ENCODE results near the gene XPNPEP2. TPM values are rescaled to one million over a fixed set of nuclear protein-coding genes. Genes with fewer than 3 reads are reported as not detected.

The XPNPEP2 gene
- total RNA-seq, 1 donor from 2014 or later, result 0.27 TPM

DNA sequence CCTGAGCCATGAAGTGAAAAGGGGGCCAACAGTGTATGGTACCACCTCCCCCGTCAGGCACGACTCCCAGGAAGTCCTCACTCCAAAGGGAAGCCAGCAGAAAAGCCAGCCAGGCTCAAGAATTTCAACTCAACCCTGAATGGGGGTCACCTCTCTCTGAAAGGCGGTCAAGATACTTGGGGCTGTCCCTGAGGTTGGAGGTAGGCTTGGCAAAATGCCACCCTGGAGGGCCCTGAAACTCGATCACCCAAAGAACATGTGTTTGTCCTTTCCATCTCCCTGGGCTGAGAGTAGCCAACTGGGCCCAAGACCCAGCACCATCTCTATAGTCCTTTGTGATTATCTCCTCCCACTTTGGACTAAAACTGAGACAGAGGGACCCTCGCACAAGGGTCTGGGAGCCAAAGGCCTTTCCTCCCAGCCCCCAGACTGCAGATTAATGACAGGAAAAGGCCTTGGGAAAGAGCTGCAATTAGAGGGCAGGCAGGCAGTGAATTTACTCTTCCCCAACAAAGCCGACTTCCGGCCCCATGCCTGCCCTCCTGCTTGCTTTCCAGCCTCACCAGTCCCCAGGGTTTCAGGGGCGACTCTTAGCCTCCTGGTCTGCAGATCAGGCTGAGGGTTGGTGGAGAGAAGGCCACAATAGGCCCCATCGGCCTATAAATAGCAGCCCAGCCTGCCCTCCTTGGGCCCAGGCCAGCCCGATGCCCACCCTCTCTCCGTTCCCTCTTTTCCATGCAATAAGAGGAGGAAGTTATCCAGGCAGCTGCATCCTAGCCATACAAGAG, 46.6 kb downstream of the XPNPEP2 start:
- TF ChIP-seq CTCF (IDR thresholded peaks at IDR 0.05), result no peak
- H3K4me1 Mint-ChIP-seq (ENCODE audit: unreplicated experiment), result no peaks in the 10 kb centered on the region
- H3K27ac Mint-ChIP-seq (ENCODE audit: unreplicated experiment), result no peak overlapping the region
- H3K27me3 Mint-ChIP-seq (ENCODE audit: unreplicated experiment), result no peaks in the 10 kb centered on the region
- no peak overlapping the region for H3K4me3 Mint-ChIP-seq (ENCODE audit: unreplicated experiment)
- no peak for DNase-seq (ENCODE audit: extremely low spot score, unreplicated experiment)
- no peaks in the 10 kb centered on the region for H3K9me3 Mint-ChIP-seq (ENCODE audit: unreplicated experiment)
- no peaks in the 10 kb centered on the region for H3K36me3 Mint-ChIP-seq (ENCODE audit: unreplicated experiment)

- H3K36me3 Mint-ChIP-seq (ENCODE audit: unreplicated experiment), result no peaks in the 10 kb centered on the region
- H3K27me3 Mint-ChIP-seq (ENCODE audit: unreplicated experiment), result no peaks in the 10 kb centered on the region
- no peak for TF ChIP-seq CTCF (IDR thresholded peaks at IDR 0.05)
- no peaks in the 10 kb centered on the region for H3K4me1 Mint-ChIP-seq (ENCODE audit: unreplicated experiment)
- DNase-seq (ENCODE audit: extremely low spot score, unreplicated experiment), result no peak
- H3K9me3 Mint-ChIP-seq (ENCODE audit: unreplicated experiment), result no peaks in the 10 kb centered on the region
- no peak overlapping the region for H3K4me3 Mint-ChIP-seq (ENCODE audit: unreplicated experiment)
- H3K27ac Mint-ChIP-seq (ENCODE audit: unreplicated experiment), result no peak overlapping the region
These were observed 47.5 kb downstream of the XPNPEP2 start for GRCh38 chrX:129786210-129786651.

DNA sequence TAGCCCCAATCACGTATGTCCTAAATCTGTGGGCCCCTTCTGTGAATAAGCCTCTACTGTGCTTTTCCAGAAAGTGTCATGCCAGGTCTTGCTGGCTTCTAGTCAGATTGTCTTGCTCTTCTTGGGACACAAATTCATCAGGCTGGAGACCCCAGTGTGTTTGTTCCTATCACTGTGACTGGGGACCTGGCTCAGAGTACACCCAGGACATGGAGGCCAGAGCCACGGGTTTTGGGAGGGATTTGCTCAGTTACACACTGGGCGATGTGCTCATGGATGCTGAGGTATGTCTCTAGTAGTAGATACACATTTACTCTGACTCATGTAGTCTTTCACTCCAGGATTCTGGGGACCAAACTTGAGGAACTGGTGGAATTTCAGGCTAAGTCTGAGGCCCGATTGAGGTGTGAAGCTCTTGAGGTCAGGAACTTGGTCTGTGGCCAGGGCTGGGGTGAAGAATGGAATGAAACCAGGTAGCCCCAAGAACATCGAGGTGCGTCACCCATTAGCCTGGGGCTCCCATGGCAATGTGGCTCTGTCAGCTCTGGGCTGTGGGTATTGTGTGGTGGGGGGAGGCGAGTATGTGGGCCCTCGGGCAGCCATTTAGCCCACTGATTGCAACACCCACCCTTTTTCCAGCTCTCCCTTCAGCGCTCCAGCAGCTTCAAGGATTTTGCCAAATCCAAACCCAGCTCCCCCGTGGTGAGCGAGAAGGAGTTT, 48.7 kb downstream of the XPNPEP2 start:
- H3K9me3 Mint-ChIP-seq (ENCODE audit: unreplicated experiment), result no peaks in the 10 kb centered on the region
- no peaks in the 10 kb centered on the region for H3K4me1 Mint-ChIP-seq (ENCODE audit: unreplicated experiment)
- no peak for TF ChIP-seq CTCF (IDR thresholded peaks at IDR 0.05)
- H3K4me3 Mint-ChIP-seq (ENCODE audit: unreplicated experiment), result no peak overlapping the region
- H3K36me3 Mint-ChIP-seq (ENCODE audit: unreplicated experiment), result no peaks in the 10 kb centered on the region
- DNase-seq (ENCODE audit: extremely low spot score, unreplicated experiment), result no peak
- H3K27ac Mint-ChIP-seq (ENCODE audit: unreplicated experiment), result no peak overlapping the region
- H3K27me3 Mint-ChIP-seq (ENCODE audit: unreplicated experiment), result no peaks in the 10 kb centered on the region

DNA sequence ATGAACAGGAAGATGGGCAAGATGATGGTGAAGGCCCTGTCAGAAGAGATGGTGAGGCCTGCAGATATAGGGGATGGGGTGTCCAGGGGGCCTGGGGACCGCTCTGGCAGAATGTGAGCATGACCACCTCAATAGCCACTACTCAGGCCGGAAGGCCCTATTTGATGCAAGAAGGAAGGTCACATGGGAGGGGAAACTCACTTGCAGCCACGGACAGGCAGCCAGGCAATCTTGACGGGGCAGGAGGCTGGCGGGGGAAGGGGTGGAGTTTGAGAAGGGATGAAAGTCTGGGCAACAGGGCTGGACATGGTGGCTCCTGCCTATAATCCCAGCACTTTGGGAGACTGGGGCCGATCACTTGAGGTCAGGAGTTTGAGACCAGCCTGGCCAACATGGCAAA, 49.7 kb downstream of the XPNPEP2 start:
- no peak for TF ChIP-seq CTCF (IDR thresholded peaks at IDR 0.05)
- Mint-ChIP-seq H3K9me3 (ENCODE audit: unreplicated experiment) (no peaks in the 10 kb centered on the region), H3K4me1 (ENCODE audit: unreplicated experiment) (no peaks in the 10 kb centered on the region), H3K36me3 (ENCODE audit: unreplicated experiment) (no peaks in the 10 kb centered on the region), H3K4me3 (ENCODE audit: unreplicated experiment) (no peak overlapping the region), H3K27me3 (ENCODE audit: unreplicated experiment) (no peaks in the 10 kb centered on the region), H3K27ac (ENCODE audit: unreplicated experiment) (no peak overlapping the region)
- DNase-seq (ENCODE audit: extremely low spot score, unreplicated experiment), result no peak

GRCh38 chrX:129790146-129790545, 51.4 kb downstream of the XPNPEP2 start:
- Mint-ChIP-seq H3K36me3 (ENCODE audit: unreplicated experiment) (no peaks in the 10 kb centered on the region), H3K4me1 (ENCODE audit: unreplicated experiment) (no peaks in the 10 kb centered on the region), H3K27me3 (ENCODE audit: unreplicated experiment) (no peaks in the 10 kb centered on the region), H3K9me3 (ENCODE audit: unreplicated experiment) (no peaks in the 10 kb centered on the region), H3K27ac (ENCODE audit: unreplicated experiment) (no peak overlapping the region), H3K4me3 (ENCODE audit: unreplicated experiment) (no peak overlapping the region)
- DNase-seq (ENCODE audit: extremely low spot score, unreplicated experiment), result no peak
- TF ChIP-seq CTCF (IDR thresholded peaks at IDR 0.05), result no peak

All from osteocyte (in vitro differentiated cells).